ENCODE data around the gene BCL11B.

BCL11B gene

DNA sequence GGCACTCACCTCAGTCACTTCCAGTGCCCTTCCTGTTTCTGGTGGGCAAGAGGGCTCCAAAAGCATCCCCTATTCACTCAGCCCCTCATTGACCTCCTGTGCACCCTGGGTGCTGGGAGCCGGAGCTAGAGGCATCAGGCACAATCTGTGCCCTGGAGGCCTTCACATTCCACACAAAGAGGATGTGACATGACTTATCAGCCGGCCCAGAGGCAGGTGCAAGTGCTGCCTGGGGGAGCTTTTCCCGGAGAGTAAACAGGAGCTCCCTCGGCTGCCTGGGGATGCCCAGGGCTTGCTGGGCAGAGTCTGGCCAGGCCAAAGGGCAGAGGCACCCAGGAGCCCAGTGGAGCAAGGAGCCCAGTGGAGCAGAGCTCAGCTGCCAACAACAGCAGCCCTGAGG is 64.5 kb downstream of the BCL11B start:
- TF ChIP-seq CTCF (IDR thresholded peaks at IDR 0.05), result no peak

- TF ChIP-seq CTCF (IDR thresholded peaks at IDR 0.05), result no peak
Observed at GRCh38 chr14:99206090-99206489, 65.9 kb downstream of the BCL11B start.

DNA sequence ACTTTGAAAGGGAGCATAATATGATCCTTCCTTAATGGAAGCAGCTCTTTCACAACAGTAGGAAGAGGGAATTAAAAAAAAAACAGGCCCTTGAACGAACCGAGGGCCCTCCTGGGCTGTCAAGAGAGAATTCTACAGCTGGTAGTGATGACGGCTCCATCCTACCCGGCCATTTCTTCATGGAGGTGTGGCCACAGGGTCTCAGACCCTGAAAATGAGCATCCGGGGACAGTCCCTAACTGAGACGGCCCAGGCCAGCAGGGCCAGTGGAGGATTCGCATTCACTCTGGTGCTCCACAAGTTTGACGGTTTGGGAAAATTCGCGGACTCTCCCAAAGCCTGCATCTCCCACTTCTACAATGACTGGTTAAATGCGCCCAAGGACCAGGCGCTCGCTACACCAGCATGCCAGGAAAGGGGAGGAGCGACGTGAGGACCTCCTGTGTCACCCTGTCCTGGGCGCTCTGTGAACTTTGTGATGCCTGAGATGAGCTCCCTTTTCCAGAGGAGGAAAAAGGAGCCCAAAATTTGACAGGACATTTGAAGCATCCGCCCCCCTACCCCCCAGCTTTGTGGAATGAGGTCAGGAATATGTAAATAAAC is 66.8 kb downstream of the BCL11B start:
- TF ChIP-seq CTCF (IDR thresholded peaks at IDR 0.05), result no peak

GRCh38 chr14:99203801-99204200 is 68.2 kb downstream of the BCL11B start:
- TF ChIP-seq CTCF (IDR thresholded peaks at IDR 0.05), result no peak

DNA sequence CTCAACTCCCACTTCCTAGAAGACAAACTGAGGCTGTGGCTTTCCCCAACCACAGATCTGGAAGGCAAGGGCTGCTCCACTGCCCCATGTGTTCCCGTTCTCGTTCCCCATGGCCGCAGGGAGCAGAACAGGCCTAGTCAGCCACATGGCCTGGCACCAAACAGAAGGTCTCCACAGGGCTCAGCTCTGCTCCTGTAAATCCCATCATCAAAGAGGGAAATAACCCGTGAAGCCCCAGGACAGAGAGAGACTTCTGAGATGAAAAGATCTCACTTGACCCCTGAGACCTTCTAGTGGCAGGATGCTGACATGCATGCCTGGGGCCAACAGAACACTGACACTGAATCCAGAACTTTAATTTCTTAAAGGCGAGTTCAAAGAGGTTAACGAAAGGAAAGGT is 68.9 kb downstream of the BCL11B start:
- TF ChIP-seq CTCF (IDR thresholded peaks at IDR 0.05), result no peak

- no peak for TF ChIP-seq CTCF (IDR thresholded peaks at IDR 0.05)
Observed at GRCh38 chr14:99202516-99202915, 69.5 kb downstream of the BCL11B start.

DNA sequence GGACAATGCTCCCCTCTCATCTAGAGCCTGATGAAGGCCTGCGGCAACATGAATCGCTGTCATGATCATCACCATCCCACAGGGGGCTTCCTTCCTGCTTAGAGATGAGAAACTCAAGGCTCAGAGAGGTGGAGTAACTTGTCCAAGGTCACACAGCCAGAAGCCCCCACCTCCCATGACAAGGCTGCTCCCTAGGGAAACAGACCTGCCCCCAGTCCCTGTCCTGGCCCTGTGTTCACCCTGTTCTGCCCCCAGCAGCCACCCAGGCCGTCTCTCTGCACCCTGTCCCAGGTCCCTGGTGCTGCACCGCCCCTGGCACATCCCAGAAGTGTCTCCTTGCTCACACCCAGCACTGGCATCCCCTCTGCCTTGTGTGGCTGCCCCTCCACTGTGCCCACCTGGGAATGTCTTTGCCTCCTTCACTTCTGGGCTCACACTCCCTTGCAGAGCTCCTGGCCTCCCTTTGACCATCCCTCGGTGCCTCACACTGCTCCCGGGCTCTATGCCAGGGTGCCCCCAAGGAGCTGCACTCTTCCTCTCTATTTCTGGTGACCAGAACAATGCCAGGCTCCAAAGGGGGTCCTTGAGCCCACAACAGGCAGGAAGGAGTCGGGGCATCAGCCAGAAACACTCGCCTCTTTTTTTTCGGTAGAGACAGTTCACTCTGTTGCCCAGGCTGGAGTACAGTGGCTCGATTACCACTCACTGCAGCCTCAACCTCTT is 70.5 kb downstream of the BCL11B start:
- TF ChIP-seq CTCF (IDR thresholded peaks at IDR 0.05), result no peak

All from LNCAP (cell line).